Endometrial microvascular endothelial cells (primary cell): ENCODE measurements around the gene CEP43. TPM values are rescaled to one million over a fixed set of nuclear protein-coding genes. Genes with fewer than 3 reads are reported as not detected.

ENCODE experiments used
- in situ Hi-C: cut with HindIII; loops from 2 replicates; pipeline ENCODE4 v1.10.0; 2017; ENCODE audit warnings: low sequenced_read_pairs, low pct_unique_long_range_greater_than_20kb; ENCODE audit errors: inconsistent ontology term
- total RNA-seq: library from RNA; depleted of rRNA; stranded (reverse); fragments of >200 nt; gene quantifications from one replicate; pipeline ENCODE4 v1.2.3, GENCODE V29; 2015; ENCODE audit errors: inconsistent ontology term

CEP43 gene
- total RNA-seq, 1 donor from 2014 or later = 18.1 TPM

DNA sequence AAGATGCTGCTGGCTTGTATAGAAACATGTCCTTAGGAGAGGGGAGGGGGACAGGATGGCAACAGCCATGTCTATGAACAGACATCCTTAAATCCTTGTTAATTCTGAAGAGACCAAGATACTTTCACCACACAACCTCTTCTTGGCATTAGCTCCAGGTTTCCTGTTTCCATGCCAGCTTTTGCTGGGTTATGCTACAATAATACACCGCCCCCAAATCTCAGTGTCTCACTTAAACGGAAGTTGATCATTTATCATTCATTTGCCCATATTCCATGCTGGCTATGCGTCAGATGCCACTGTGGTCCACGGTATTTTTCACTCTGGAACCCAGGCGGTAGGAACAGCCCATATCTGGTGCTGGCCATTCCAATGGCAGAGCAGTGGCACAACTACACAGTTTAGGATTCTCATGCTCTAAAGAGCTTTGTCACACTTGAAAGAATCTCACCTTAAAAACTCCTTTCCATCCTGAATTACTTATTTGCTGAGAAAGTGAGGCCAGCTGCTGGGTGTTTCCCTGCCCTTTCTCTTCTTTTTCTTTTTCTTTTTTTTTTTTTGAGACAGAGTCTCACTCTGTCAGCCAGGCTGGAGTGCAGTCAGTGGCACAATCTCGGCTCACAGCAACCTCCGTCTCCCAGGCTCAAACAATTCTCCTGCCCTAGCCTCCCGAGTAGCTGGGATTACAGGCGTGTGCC is 39.1 kb upstream of the CEP43 start:
- in situ Hi-C loops = no loop called here

DNA sequence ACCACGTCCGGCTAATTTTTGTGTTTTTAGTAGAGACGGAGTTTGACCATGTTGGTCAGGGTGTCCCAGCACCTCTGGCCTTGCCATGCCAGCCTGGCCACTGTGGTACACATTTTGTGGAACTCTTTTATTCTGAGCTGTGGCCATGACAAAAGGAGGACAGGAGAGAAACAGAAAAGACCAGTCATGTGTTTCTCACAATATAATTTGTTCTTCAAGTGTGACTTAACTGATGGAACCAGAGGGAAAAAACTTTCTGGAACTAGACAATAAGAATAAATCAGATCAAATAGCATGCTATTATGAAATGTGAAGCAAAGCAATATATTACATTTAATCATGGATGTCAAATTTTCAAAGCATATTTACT is 38.6 kb upstream of the CEP43 start:
- in situ Hi-C loops = no loop called here

DNA sequence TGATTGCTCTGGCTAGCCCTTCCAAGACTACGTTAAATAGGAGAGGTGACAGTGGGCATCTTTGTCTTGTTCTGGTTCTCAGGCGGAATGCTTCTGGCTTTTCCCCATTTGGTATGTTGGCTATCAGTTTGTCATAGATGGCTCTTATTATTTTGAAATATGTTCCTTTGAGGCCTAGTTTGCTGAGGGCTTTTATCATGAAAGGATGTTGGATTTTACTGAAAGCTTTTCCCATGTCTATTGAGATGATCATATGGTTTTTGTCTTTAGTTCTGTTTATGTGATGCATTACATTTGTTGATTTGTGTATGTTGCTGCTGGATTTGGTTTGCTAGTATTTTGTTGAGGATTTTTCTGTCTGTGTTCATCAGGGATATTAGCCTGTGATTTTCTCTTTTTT is 32.9 kb upstream of the CEP43 start:
- in situ Hi-C loops = no loop called here

DNA sequence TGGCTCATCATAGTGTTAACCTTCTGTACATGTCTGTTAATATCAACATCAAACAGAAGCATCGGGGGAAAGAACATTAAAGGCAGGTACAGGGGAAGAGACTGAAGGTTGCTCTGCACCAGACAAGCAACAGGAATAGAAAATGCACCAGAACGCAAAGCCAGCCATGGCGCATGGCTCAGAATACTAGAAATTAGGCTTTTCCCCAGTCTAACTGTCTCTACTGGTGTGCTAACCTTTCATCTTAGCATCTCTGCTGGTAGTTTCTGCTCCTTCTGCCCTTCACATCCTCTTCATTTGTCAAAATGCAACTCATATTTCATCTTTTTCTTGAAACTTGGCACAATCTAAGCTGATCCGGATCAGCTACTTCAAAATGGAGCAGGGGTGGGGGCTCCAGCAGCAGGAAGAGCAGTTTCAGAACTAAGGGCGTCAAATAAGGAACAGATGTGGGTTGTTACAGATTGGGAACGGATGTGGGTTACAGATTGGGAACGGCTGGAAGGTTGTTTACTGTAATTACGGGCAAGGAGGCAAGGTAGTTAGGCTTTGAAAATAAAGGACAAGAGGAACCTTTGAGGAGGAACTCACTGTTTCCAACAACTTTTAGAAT is 29.7 kb upstream of the CEP43 start:
- in situ Hi-C loops = no loop called here

DNA sequence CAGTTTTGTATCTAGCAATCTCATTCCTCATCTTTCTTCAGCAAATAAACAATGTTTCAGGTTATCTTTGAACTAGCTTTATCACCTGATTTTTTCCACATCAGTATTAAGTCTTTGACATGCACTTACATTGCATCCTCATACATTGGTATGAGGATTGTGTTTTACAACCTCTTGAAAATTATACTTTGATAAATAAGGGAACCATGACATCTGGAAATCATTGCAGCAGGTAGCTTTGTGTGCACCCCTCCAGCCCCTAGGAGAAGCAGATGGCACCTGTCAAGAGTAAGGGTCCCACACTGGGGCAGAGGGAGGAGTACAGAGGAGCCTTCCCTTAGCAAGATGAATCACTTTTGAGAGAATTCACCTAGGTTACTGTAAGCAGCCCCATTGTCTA is 29.1 kb upstream of the CEP43 start:
- in situ Hi-C loops = no loop called here

DNA sequence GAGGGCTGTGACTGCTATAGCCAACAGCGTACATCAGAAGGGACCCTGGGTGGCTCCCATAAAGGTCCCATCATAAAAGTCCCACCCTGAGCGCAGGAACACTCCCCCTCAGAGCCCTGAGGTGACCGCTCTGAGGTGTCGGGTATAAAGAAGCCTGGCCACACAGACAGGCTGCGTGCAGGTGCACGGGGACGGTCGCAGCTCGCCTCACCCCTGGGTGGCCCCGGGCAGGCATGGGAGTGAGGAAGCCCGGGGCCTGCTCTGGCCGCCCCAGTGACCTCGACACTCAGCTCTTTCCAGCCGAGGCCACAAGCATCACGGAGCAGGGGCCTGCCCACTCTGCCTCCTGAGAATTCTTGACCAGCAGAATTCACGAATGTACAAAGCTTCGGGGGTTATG is 28.4 kb upstream of the CEP43 start:
- in situ Hi-C loops = no loop called here

DNA sequence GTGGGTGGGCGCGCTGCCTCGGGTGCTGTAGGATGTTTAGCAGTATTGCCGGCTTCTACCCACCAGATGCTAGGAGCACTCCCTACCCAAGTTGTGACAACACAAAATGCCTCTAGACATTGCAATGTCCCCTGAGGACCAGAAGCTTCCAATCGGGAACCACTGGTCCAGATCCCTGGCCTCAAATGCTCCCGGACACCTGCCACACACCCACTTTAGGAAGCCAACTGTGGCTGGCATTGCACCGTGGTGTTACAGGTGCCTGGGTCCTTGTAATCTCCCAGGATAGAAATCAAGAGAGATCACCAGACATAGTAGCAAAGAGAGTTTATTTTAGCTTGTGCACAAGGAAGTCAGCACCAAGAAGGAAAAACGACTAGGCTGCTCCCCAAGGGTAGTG is 27.9 kb upstream of the CEP43 start:
- in situ Hi-C loops = no loop called here

DNA sequence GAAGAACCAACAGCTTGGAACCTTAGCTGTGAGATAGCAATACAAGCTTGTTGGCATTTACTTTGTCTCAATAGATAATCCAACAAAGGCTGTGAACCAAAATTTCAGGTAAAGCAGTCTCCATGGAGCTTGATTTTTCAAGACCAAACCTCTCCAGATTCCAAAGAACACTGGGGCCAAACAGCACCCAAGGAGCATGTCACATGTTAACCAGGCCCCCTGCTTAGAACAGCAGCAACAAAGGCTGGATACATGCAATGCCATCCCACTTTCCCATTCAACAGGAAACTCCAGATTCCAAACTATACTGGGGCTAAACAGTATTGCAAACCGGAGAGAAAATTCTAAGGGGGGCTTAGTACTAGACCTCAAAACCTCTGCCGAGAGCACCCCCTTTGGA is 27.1 kb upstream of the CEP43 start:
- in situ Hi-C loops = no loop called here

DNA sequence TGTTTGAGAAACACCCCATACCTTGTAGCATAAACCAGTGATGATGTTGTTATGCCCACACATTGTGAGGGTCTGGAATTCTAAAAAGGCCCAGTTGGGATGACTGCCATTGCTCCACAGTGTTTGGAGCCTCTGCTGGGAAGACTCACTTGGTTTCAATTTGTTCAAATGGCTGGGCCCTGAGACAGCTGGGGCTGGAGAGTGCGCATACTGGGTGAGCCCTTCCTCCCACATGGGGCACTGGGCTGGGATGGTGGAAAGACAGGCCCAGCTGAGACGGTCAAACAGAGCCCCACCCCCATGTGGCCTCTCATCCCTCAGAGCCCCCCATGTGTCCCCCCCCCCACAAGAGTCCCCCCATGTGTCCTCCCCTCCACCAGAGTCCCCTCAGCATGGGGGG is 22.6 kb upstream of the CEP43 start:
- in situ Hi-C loops = no loop called here

DNA sequence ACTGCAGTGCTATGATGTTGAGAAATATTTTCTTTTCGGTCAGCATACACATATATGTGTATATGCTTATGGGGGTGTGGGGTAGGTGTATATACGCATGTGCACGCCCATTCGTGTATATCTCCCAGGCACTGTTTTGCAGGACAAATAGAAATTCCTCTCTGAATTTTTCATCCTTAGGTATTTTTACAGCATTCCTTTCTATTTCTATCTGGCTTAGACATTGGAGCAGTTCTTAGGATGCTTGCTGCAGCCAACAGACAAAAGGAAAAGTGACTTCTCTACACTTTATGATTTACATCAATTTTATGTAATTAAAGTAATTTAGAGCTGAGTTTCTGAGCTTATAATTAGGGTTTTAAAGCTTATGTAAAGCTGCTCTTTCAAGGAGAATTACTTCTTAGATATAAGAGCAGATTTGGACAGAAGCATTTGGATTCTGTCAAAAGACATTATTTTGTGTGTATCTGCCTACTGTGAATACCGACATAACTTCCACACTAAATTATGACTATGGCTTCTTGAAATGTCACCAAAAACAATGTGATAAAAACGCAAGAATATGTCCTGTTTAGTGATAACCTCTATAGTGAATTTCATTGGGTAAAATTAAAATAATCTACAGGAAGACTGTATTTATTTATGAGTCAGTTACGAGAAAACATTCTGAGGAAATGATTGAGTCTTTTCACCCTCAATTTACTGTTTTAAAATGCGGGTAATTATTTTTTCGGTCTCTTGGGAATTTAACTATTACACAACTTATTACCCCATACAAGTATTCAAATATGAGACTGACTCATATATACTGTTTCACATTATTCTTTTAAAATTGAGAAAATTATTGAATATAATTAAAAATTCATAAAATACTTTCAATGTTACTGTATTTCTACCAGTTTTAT is 21.3 kb upstream of the CEP43 start:
- in situ Hi-C loops = no loop called here

DNA sequence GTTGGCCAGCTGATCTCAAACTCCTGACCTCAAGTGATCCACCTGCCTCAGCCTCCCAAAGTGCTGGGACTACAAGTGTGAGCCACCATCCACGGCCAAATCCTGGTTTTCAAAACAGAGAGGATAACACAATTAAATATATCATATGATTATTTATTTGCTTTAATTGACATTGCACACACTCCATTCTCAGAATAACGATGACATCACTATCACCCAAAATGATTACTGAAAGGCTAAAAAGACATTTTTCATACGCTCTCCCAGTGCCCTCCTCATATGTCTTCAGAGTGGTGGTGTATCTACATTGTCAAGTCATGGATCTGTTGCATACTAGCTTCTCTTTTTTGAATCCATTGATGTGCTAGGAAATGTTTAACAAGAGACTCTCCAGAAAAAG is 18.5 kb upstream of the CEP43 start:
- in situ Hi-C loops = no loop called here

DNA sequence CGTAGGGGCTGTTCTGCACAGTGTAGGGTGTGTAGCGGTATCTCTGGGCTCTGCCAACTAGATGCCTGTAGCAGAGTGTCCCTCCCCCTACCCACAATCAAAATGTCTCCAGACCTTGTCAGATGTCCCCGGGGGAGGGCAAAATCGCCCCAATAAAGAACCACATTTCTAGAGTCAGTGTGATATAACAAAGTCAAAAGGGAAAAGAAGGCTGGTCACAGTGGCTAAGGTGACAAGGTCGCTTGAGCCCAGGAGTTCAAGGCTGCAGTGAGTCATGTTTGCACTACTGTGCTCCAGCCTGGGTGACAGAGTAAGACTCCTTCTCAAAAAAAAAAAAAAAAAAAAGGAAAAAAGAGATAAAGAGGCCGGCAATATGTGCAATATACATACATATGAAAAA is 11.7 kb upstream of the CEP43 start:
- in situ Hi-C loops = no loop called here

DNA sequence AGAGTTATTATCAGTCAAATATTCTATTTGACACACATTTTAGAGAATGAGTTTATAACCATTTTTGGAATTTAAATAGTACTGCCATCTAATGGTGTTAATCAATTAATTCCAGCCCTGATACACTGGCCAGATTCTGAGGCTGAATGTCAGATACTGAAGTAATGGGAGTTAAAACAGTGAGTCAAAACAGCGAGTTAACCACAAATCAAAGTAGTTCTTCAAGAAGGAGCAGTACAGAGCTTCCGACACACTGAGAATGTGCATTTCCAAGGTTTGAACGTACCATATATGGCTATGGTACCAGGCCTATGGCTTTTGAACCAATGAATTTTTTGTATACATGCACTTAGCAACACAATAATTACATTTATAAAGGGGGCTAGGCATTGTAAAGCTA is 11.3 kb upstream of the CEP43 start:
- in situ Hi-C loops = no loop called here

DNA sequence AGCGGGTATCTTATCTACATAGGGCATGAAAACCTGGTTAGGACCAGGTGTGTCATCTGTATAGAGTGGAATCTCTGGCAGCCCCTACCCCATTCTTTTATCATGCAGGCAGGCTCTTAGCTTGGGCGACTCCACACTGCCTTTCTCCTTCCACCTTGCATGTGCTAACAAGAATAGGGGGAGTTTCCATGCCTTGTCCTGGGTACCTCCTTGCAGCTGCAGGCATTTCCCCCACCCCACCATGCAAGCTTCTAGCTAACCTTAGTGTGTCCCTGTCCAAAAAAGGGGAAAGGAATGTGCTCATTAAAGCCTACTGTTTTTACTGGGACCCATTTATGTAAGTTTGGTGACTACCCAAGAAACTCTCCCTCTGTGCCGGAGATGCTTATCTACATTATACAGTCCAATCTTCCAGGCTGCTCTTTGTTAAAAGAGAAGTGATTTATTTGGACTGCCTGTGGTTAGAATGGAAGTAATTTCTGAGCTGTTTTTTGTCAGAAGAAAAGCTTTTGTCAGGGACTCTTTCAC is 10.5 kb upstream of the CEP43 start:
- in situ Hi-C loops = no loop called here

DNA sequence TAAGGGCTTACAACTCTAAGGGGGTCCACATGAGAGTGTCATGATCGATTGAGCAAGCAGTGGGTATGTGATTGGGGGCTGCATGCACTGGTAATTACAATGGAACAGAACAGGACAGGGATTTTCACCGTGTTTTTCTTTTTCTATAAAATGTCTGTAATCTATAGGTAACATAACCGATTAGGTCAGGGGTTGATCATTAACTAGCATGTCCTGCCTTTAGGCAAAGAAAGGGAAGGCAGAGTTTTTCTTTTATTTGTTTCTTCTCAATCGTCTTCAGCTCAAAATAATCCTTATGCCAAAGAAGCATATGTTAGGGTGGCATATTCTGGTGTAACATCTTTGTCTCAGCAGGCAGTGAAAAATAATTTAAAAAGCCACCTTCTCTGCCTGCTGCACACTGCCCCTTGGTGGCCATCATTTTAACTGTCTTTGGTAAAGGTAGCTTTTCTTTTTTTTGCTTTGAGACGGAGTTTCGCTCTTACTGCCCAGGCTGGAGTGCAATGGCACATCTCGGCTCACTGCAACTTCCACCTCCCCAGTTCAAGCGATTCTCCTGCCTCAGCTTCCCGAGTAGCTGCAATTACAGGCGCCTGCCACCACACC is 9.7 kb upstream of the CEP43 start:
- in situ Hi-C loops = no loop called here

DNA sequence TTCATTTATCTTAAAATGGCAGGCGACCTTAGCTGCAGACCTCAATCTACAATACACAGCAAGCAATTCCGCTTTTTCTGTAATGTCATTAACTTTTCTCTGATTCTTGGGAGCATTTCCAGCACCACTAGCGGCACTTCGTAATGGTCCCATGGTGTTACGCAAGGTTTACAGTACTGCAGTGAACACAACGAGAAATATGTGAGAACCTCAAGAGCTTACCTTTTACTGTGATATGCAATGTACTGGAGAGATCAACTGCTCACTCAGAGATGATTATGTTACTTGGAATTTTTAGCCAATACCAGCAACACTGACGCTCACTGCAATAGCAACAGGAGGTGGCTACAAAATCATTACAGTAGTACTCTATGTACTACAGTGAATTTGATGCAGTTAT is 2.8 kb upstream of the CEP43 start:
- in situ Hi-C loops = no loop called here

DNA sequence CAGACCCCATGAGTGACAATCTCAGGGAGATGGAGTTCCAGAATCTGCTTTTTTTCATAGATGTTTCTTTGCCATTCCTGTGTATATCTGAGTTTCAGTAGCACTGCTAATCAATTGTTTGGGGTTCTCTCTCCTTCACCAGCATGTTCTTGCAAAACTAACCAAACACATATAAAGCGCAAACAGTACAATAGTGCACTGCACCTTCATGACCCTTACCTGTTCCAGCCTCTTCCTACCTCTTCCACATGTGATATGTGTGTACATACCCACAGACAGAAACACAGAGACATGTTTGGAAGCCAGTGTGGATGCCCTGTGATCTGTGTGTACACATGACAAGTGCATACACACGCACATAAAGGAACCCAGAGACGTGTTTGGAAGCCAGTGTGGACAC is 1.8 kb upstream of the CEP43 start:
- in situ Hi-C loops = no loop called here

DNA sequence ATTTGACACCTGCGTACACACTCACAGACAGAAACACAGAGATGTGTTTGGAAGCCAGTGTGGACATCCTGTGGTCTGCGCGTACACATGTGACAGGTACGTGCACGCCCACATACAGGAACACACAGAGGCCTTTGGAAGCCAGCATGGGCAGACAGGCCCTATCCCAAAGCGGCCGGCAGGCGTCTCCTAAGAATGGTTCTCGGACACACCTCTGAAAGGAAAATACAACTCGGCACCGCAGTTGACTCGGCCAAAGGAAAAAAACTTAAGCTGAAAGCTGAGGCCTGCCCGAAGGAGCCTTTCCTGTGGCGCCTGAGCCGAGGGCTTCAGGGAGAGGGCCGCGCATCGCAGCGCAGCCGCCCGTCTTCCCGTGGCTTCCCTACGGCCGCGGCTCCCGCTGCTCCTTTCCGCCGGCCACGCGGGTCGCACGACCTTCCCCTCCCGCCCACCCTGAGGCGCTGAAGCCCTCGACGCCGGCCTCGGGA is 1.4 kb upstream of the CEP43 start:
- in situ Hi-C loops = no loop called here
